Measurements from ENCODE around the gene SLC37A4. TPM values are rescaled to one million over a fixed set of nuclear protein-coding genes. Genes with fewer than 3 reads are reported as not detected.

SLC37A4 gene
- total and polyA plus RNA-seq, 2 of the 13 experiments (the other 11 are each of a cell fraction or from before 2014, with no cell fraction given), result 43.0 to 56.1 TPM

DNA sequence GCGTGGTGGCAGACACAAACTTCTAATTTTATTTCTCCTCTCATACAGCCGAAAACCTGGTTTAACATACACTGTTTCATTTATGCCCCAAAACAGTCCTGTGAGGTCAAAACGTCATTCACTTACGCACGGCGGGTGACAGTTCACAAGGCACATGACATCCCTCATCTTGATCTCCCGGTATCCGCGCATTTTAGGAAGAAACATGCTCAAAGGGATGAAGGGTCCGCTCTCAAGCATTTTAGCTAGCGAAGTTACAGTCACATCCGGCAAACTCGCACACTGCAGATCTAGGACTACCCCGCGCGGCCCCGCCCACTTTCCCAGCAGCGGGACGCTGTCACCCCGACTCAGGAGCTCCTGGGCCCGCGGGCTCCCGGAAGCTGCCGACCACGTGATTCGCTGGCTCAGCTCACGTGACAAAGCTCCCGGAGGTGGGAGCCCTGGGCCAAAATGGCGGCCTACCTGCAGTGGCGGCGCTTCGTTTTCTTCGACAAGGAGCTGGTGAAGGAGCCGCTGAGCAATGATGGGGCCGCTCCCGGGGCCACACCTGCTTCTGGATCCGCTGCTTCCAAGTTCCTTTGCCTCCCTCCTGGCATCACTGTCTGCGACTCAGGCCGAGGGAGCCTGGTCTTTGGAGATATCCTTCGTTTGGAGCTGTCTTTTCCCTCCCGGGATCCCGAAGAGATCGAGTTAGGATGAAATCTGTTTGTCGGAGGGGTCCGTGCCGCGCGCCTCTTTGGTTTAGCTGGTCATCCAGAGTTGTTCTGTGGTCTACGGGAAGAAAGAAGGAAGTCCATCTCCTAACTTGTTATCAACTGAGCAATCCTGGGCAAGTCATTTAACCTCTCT lies 36.9 kb upstream of the SLC37A4 start, which contains the start of gene VPS11 (continued):
- peak; percentile 82 for TF ChIP-seq SPEN (CRISPR knock-in tag; IDR thresholded peaks at IDR 0.05; ENCODE audit: low read depth)
- no peak for TF ChIP-seq CHD2 (IDR thresholded peaks at IDR 0.05; ENCODE audit: low read depth, low read length)
- TF ChIP-seq IRX3 (CRISPR knock-in tag; IDR thresholded peaks at IDR 0.05; ENCODE audit: borderline replicate concordance, low read depth), result no peak
- peak; percentile 79; the same call in 1 of the 2 replicates for TF ChIP-seq FOXK1 (CRISPR knock-in tag; IDR thresholded peaks at IDR 0.05; ENCODE audit: borderline replicate concordance, low read depth)
- no peak for TF ChIP-seq ZFP62 (CRISPR knock-in tag; IDR thresholded peaks at IDR 0.05)
- TF ChIP-seq RFX3 (CRISPR knock-in tag; IDR thresholded peaks at IDR 0.05), result no peak
- no peak for TF ChIP-seq ZNF33B (CRISPR knock-in tag; IDR thresholded peaks at IDR 0.05)
- TF ChIP-seq, protein P1, sequence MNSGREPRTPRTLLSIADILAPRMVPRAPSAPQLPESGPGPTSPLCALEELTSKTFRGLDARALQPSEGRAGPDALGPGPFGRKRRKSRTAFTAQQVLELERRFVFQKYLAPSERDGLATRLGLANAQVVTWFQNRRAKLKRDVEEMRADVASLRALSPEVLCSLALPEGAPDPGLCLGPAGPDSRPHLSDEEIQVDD (CRISPR knock-in tag; IDR thresholded peaks at IDR 0.05; ENCODE audit: borderline replicate concordance), result no peak
- no peak for TF ChIP-seq HNF4G (IDR thresholded peaks at IDR 0.05; ENCODE audit: borderline replicate concordance, low read depth, low read length)
- TF ChIP-seq HNF4G (CRISPR knock-in tag; IDR thresholded peaks at IDR 0.05; ENCODE audit: borderline replicate concordance, low read depth), result no peak
- TF ChIP-seq, protein P2, sequence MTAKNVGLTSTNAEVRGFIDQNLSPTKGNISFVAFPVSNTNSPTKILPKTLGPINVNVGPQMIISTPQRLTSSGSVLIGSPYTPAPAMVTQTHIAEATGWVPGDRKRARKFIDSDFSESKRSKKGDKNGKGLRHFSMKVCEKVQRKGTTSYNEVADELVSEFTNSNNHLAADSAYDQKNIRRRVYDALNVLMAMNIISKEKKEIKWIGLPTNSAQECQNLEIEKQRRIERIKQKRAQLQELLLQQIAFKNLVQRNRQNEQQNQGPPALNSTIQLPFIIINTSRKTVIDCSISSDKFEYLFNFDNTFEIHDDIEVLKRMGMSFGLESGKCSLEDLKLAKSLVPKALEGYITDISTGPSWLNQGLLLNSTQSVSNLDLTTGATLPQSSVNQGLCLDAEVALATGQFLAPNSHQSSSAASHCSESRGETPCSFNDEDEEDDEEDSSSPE (CRISPR knock-in tag; IDR thresholded peaks at IDR 0.05), result peak; percentile 79
- TF ChIP-seq, protein P3, sequence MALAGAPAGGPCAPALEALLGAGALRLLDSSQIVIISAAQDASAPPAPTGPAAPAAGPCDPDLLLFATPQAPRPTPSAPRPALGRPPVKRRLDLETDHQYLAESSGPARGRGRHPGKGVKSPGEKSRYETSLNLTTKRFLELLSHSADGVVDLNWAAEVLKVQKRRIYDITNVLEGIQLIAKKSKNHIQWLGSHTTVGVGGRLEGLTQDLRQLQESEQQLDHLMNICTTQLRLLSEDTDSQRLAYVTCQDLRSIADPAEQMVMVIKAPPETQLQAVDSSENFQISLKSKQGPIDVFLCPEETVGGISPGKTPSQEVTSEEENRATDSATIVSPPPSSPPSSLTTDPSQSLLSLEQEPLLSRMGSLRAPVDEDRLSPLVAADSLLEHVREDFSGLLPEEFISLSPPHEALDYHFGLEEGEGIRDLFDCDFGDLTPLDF (CRISPR knock-in tag; IDR thresholded peaks at IDR 0.05), result no peak
- no peak for TF ChIP-seq ZFP82 (CRISPR knock-in tag; IDR thresholded peaks at IDR 0.05; ENCODE audit: borderline replicate concordance)
- TF ChIP-seq ZNF713 (CRISPR knock-in tag; IDR thresholded peaks at IDR 0.05), result no peak
- TF ChIP-seq ZNF326 (CRISPR knock-in tag; IDR thresholded peaks at IDR 0.05; ENCODE audit: borderline replicate concordance), result no peak
- TF ChIP-seq, protein P4, sequence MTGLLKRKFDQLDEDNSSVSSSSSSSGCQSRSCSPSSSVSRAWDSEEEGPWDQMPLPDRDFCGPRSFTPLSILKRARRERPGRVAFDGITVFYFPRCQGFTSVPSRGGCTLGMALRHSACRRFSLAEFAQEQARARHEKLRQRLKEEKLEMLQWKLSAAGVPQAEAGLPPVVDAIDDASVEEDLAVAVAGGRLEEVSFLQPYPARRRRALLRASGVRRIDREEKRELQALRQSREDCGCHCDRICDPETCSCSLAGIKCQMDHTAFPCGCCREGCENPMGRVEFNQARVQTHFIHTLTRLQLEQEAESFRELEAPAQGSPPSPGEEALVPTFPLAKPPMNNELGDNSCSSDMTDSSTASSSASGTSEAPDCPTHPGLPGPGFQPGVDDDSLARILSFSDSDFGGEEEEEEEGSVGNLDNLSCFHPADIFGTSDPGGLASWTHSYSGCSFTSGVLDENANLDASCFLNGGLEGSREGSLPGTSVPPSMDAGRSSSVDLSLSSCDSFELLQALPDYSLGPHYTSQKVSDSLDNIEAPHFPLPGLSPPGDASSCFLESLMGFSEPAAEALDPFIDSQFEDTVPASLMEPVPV (CRISPR knock-in tag; IDR thresholded peaks at IDR 0.05), result peak; percentile 65; the same call in 1 of the 2 replicates
- TF ChIP-seq ZNF333 (CRISPR knock-in tag; IDR thresholded peaks at IDR 0.05; ENCODE audit: borderline replicate concordance), result 0 out of 2 replicates have a peak, but pooled peaks have one; percentile 69
- TF ChIP-seq HOXD1 (CRISPR knock-in tag; IDR thresholded peaks at IDR 0.05), result no peak
- no peak for TF ChIP-seq HOXA9 (CRISPR knock-in tag; IDR thresholded peaks at IDR 0.05; ENCODE audit: borderline replicate concordance)
- TF ChIP-seq TAF1 (CRISPR knock-in tag; IDR thresholded peaks at IDR 0.05), result peak; percentile 85
- TF ChIP-seq ZNF205 (CRISPR knock-in tag; IDR thresholded peaks at IDR 0.05), result 0 out of 2 replicates have a peak, but pooled peaks have one; percentile 42
- no peak for TF ChIP-seq ZNF761 (CRISPR knock-in tag; conservative IDR thresholded peaks at IDR 0.05)
- peak; percentile 91 for TF ChIP-seq BHLHE40 (IDR thresholded peaks at IDR 0.05; ENCODE audit: low read length)
- TF ChIP-seq ZNF792 (CRISPR knock-in tag; IDR thresholded peaks at IDR 0.05), result no peak
- peak; percentile 81 for TF ChIP-seq RBFOX2 (IDR thresholded peaks at IDR 0.05; ENCODE audit: low read depth, low read length)
- peak; percentile 77 for TF ChIP-seq HDAC2 (CRISPR knock-in tag; IDR thresholded peaks at IDR 0.05)
- no peak for TF ChIP-seq ZNF251 (CRISPR knock-in tag; IDR thresholded peaks at IDR 0.05)

All from HepG2 (cell line).